NB4 (cell line): Measurements from ENCODE around the gene PLEK2.

ENCODE experiments used
- TF ChIP-seq, protein P1 (sequence below): IDR thresholded peaks from one replicate; pipeline ENCODE4 v1.5.1; 2012; ENCODE audit warnings: low read depth, low read length
- TF ChIP-seq, protein P2 (sequence below): IDR thresholded peaks from 2 replicates; pipeline ENCODE4 v1.6.1; 2011; ENCODE audit warnings: low read depth, low read length

DNA sequence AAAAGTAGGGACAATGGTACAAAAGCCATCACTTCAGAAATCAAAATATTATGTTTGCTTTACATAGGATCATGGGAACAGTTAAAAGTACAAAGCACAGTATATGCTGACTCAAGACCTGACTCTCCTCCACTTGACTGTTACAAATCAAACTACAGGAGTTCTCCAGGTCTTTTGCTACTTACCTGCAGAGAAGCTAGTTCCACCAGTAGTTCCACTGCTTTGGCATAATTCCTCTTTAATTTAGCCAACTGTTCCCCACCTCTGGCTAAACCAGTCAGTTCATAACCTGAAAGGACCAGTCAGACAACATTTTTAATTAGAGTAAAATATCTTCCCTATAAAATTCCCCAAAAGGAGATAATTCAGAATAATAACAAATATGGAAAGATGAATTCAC lies 66.4 kb downstream of the PLEK2 start:
- TF ChIP-seq, protein P1, sequence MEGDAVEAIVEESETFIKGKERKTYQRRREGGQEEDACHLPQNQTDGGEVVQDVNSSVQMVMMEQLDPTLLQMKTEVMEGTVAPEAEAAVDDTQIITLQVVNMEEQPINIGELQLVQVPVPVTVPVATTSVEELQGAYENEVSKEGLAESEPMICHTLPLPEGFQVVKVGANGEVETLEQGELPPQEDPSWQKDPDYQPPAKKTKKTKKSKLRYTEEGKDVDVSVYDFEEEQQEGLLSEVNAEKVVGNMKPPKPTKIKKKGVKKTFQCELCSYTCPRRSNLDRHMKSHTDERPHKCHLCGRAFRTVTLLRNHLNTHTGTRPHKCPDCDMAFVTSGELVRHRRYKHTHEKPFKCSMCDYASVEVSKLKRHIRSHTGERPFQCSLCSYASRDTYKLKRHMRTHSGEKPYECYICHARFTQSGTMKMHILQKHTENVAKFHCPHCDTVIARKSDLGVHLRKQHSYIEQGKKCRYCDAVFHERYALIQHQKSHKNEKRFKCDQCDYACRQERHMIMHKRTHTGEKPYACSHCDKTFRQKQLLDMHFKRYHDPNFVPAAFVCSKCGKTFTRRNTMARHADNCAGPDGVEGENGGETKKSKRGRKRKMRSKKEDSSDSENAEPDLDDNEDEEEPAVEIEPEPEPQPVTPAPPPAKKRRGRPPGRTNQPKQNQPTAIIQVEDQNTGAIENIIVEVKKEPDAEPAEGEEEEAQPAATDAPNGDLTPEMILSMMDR = no peak
- TF ChIP-seq, protein P2, sequence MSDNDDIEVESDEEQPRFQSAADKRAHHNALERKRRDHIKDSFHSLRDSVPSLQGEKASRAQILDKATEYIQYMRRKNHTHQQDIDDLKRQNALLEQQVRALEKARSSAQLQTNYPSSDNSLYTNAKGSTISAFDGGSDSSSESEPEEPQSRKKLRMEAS = no peak
